Measurements from ENCODE around the gene TECPR1.
A peak's percentile ranks its signal among the peaks of the same experiment; 100 is the strongest.

The TECPR1 gene

DNA sequence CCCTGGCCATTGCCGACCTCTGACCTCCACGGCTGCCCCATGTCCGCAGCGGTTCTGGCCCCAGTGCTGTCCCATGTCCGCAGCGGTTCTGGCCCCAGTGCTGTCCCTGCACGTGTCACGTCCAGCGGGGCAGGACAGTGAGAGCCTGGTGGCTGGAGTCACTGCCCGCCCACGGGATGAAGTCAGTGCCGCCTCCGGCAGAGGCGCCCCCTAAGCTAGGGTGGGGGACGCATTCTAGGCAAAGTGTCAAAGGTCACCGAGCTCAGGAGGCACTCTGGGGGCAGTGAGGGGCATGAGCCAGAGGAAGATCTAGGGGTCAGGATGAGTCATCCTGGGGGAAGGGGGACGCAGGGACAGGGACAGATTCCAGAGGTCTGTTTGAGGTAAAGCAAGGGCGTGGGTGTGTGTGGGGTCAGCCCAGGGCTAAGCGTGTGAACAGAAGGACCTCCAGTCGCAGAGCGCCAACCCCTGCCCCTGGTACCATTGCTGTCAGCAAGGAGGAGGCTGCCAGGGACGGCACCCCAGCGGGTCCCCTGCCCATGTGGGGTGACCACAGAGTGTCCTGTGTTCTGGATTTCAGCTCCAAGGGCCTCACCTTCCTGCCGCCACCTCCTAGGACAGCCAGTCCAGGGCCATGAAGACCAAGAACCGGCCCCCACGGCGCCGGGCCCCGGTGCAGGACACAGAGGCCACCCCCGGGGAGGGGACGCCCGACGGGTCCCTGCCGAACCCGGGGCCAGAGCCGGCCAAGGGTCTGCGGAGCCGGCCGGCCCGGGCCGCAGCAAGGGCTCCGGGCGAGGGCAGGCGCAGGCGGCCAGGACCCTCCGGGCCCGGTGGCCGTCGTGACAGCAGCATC is 40.1 kb downstream of the TECPR1 start:
- DNase-seq (ENCODE audit: low read depth in 2 of 3, low spot score in 1 of 3): no peak

DNA sequence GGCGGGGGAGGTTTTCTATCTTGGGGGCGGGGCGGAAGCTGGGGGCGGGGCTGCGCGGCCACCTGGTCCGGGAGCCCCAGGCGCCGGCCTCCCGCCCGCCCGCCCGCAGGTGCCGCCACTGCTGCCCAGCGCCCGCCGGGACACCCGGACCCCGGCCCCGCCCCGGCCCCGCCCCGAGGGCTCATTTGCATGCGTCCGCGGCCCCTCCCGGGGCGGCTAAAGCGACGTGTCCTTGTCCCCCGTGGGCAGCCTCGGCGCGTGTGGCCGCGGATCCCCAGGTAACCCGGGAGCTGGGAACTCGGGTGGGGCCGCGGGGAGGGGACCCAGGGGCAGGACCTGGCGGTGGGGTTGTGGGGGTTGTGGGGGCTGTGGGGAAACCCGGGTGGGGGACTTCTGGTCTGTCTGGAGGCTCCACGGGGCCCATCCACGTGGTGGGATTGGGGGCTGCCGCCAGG is 40.8 kb downstream of the TECPR1 start, which contains the start of gene BHLHA15:
BHLHA15 (plus strand) TSS at position 219 of the 455 bp plus-strand sequence. CDS start 871 bp downstream, outside the sequence.
- no peak for DNase-seq (ENCODE audit: low read depth in 2 of 3, low spot score in 1 of 3)

DNA sequence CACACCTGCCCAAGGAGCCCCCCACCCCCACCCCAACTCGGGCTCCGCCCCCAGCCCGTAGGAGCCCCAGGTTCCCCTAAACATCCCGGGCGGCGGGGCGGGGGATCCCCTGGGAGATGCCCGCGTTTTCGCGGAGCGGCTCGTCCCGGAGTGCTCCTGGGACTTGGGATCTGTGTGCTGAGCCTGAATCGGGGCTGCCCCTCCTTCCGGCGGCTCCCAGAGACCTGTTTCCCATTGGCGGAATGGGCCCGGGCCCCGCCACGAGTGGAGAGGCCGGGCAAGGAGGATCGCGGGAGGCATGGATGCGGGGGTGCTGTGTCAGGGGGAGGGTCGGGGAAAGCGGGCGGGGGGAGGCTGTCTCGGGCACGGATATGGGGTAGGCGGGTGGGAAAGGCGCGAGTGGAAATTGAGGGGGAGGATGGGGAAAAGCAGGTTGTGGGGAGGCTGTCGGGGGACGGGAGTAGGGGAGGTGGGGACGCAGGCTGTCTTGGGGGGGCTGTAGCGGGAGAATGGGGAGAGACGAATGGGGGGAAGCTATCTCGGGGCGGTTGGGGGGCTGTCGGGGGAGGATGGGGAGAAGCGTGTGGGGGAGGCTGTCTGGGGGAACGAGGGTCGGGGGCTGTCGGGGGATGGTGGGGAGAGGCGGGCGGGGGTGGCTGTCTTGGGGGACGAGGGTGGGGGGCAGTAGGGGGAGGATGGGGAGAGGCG is 41.4 kb downstream of the TECPR1 start:
- no peak for DNase-seq (ENCODE audit: low read depth in 2 of 3, low spot score in 1 of 3)

DNA sequence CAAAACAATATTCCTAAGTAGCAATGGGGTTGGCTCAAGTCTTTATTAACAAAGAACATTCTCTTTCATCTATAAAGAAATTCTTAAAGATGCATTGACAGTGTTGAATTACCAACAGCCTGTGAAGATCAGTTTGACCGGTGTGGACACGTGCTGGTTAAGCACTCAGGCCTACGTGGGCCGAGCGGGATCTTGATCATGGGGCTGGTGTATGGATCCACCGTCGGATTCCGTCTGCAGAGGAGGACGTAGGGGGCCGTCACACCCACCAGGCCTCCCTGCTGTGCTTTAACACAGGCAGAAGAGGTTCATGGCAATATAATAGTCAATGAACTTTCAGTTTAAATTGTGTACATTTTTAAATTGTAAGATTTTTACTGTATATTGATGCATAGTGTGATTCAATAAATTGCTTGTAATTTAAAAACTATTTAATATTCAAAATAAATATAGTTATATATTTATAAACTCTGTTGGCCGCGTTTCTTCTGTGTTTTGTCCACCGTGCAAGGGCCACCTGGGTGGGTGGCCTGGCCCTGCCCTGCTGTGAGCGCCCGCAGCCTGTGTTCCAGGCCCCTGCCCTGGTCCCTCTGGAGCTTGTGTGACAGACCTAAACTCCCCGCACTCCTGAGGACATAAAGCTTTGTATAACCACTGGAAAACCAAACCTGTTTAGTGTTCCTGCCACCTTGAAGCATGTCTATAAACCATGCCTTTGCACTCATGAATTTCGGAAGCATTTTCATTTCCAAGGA is 42.7 kb downstream of the TECPR1 start:
- DNase-seq (ENCODE audit: low read depth in 2 of 3, low spot score in 1 of 3): no peak

DNA sequence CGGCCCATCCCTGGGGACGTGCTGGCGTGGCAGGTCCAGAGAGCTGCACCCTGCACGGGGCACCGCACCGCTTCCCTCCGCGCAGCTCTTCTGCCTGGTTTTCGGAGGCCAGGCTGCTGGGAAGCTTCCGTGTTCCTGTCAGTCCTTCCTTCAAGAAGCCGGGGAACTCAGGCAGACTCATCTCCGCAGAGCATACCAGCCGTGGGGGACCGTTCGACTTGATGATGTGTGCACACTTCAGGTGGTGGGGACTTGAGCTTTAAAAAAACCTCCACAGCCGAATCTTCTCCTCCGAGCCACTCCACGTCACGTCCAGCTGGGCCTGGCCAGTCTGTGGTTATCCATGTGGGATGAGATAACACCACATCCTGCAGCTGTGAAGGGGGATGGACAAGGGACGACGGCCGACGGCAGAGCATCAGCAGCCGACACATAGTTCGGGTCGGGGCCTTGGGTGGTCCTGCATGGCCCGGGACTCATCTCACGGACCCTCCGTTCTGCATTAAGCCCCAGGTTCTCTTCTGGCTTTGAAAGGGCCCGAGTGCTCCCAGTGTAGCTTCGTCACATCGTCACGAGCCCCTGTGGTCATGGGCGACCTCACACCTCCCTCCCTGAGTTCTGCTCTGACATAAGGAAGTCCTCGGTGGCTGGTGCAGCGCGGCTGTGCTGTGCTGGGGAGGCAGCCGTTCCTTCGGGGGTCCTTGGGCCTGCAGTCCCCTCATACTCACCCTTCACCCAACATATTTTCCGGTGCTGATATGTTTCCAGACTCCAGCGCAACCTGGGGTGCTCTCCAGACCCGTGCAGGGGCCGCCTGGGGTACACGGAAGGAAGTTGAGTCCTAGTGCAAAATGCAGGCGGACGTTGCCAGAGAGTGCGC is 45.3 kb downstream of the TECPR1 start:
- DNase-seq (ENCODE audit: low read depth in 2 of 3, low spot score in 1 of 3): no peak

DNA sequence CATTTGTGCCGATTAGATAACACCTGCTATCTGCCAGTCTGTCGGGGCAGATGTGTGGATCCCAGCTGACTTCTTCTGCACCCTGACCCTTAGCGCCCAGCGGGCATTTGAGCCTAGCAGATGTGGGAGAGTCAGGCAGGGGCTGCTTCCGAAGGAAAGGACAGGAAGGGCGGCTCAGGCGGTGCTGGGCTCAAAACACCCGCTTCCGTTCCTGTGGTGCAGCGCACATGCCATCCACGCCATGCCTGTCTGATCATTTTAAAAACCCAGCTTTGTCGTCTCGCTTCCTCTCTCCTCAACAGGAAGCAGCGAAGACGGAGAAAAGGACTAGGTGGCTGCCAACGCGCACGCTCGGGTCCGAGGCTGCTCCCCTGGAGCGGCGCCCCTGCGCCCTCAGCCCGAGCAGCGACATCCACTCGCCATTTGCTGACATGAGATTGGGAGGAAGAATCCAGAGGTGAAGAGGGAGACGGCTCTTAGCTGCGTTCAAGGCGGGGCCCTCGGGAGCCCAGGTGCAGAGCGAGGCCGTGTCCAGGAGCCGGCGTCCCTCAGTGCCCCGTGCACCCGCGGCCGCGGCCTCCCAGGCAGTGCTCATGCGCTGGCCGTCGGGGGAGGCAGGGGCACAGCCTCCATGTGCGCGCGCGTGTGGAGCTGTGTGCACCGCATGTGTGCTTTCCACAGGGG is 46.7 kb downstream of the TECPR1 start:
- no peak for DNase-seq (ENCODE audit: low read depth in 2 of 3, low spot score in 1 of 3)

DNA sequence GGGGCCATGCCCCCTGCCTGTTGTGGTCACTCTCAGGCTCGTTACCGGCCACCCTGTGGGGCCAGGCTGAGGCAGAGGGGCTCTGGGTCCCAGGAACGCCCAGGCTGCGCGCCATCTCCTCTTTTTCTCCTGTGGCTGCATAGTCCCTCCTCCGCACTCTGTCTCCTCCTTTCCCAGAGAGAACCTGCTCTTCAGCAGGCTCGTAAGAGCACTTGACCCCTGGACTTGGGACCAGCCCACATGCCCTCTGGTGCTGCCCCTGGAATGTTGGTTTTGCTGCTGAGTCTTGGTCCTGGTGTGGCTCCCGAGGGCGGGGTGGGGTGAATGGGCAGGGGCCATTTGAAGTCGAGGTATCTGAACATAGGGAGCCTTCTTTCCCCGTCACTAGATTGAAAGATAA is 47.4 kb downstream of the TECPR1 start:
- no peak for DNase-seq (ENCODE audit: low read depth in 2 of 3, low spot score in 1 of 3)

DNA sequence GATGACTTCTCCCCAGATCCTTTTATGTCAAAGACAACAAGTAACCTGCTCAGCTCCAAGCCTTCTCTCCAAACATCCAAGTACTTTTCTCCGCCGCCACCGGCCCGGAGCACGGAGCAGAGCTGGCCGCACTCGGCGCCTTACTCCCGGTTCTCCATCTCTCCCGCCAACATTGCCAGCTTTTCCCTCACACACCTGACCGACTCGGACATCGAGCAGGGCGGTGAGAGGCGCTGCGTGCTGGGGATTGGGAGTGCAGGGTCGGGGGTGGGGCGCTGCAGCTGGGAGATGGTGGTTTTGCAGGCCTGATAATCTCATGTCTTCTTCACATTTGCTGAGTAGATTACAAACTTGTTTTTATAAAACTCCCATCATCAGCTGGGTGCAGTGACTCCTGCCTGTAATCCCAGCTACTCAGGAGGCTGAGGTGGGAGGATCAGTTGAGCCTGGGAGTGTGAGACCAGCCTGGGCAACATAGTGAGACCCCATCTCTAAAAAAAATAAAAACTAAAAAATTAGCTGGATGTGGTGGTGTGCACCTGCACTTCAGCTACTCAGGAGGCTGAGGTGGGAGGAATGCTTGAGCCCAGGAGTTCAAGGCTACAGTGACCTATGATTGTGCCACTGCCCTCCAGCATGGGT is 47.9 kb downstream of the TECPR1 start:
- DNase-seq (ENCODE audit: low read depth in 2 of 3, low spot score in 1 of 3): no peak

DNA sequence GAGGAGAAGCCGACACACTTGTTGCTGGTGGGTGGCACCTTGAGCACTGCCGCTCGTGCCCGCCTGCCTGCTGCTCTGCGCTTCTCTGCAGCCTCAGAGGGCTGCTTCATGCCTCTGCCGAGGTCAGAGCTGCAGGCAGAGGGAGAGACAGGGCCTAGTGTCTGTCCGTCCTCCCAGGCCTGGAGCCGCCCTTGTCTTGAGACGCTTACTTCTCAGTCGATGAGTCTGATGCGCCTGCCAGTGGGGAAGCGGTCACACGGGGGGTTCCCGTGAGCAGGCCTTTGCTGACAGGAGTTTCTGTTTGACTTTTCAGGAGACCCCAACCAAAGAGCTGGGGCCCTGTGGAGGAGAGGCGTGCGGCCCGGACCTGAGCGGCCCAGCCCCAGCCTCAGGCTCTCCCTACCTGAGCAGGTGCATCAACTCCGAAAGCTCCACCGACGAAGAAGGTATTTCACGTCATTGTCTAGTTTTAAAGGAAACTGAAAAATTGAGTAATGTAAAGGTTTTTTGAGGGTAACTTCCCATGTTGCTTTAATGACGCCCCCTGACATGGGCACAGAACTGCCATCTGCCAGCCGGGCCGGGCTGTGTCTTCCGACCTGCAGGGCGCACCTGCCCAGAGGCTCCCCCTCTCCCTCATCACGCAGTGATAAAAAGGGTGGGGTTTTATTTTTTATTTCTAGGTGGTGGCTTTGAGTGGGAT is 48.6 kb downstream of the TECPR1 start:
- DNase-seq (ENCODE audit: low read depth in 2 of 3, low spot score in 1 of 3): no peak

DNA sequence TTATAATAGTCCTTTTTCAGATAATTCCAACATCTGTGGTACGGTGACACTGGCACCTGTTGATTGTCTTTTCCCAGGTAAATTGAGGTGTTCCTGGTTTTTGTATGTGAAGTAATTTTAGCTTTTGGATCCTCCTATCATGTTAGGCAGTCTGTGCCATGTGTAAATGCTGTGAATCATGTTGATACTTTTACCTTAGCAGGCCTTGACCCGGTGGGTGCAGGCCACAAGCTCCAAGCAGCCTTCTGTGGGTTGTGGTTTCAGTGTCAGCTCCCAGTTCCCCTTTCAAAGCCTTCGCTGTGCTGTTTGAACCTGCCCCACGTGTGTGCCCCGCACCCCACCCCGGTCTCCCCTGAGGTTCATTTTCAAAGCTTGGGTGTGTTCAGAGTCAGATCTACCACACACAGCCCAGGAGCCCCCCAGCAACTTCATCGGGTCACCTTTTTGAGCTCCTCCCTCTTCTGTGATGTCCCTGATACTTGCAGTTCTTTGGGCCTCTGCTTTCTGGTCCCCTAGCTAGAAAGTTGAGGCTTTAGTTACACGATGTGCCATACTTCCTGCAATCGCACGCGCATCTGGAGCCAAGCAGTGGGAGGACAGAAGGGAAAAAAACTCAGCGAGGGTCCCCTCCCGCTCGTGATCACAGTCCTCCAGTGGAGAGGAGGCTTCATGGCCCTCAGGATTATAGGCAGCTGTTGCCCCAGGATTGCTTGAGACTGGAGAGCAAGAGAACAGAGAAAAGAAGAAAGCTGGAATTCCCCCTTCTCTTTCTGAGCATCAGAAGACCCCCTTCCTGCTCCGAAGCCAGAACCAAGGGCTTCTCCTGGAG is 49.5 kb downstream of the TECPR1 start:
- DNase-seq (ENCODE audit: low read depth in 2 of 3, low spot score in 1 of 3): peak; percentile 59 to 66 (median 60)

DNA sequence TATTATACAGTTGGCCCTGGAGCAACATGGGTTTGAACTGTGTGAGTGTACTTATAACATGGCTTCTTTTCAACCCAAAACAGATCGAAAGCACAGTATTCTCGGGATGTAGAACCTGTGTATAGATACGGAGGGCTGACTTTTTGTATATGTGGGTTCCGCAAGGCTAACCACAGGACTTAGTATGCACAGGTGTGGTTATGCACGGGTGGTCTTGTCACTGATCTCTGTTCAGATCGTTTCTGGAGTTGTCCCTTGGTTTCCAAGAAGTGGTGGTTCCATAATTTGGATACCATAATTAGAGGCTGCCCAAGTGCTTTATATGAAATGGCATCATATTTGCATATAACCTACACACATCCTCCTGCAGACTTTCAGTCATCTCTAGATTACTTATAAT is 51.7 kb downstream of the TECPR1 start:
- no peak for DNase-seq (ENCODE audit: low read depth in 2 of 3, low spot score in 1 of 3)

DNA sequence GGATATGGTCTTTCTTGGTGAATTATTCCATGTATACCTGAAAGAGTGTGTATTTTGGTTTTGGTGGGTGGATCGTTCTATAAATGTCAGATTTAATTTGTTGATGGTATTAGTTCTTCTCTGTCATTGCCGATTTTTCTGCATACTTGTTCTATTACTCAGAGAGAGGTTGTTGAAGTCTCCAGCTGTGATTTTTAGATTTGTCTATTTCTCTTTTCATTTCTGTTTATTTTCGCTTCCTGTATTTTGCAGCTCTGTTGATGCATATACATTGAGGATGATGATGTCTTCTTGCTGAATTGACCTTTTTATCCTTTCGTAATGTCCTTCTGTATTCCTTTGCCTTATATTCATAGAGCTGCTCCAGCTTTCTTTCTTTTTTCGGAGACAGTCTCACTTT is 52.9 kb downstream of the TECPR1 start:
- DNase-seq (ENCODE audit: low read depth in 2 of 3, low spot score in 1 of 3): no peak

DNA sequence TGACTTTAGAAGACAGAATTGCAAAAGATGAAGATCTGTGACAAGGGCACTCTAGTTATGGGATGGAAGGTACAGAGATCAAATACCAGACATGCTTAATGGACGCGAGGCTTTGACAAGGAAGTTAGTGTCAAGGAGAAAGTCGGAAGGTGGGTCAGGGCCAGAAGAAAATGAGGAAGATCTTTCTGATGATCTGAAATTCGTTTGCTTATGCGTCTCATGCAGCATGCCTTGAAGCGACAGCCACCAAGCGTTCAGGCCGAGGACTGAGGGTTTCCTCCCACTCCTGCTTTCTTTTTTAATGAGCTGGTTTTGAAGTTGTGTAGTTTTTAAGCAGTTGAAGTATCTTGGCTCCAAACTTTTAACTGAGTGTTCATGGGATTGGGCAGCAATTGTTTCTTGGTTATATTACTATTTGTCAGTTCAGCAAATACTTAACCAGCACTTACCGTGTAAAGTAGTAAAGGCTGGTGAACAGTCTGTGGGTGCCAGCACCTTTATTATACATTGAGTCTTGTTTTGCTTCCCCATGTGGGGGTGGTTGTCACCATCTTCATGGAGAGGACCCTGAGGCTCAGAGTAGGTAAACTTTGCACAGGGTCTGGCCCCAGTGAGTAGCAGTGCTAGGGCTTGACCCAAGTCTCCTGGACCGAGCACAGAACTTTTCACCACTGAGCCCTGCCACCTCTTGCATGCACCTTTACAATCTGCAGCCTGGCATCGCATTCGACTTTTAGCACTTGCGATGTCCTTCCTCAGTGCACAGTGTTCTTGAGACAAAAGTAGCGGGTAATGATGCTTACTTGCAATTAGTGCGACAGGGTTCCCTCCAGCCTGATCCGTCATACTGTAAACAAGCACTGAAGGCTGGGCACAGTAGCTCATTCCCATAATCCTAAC is 55.1 kb downstream of the TECPR1 start:
- DNase-seq (ENCODE audit: low read depth in 2 of 3, low spot score in 1 of 3): no peak

DNA sequence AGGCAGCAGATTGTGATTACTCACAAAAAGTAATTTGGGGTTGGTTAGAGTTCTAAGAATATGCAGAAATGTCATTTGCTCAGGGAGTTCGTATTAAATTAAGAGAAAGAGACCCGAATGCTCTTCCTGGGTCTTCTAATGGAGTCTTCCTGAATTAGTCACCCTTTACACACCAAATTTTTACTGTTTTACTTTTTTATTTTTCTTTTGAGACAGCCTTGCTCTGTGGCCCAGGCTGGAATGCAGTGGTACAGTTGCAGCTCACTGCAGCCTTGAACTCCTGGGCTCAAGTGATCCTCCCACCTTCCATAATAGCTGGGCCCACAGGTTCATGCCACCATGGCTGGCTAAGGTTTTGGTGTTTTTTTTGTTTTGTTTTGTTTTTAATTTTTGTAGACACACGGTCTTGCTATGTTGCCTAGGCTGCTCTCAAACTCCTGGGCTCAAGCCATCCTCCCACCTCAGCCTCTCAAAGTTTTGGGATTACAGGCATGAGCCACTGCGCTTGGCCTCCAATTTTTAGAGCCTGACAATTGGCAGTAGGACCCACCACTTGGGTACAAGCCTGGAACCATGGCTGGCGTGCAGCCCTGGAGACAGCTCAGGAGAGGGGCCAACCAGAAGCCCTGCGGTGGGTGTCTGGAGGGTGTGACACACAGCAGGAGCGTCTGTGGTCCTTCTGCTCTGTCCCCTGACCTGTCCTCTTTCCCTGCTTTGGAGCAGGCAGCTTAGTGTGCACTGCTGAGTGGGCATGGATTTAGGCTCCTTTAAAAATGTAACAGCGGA is 57.2 kb downstream of the TECPR1 start:
- no peak for DNase-seq (ENCODE audit: low read depth in 2 of 3, low spot score in 1 of 3)

DNA sequence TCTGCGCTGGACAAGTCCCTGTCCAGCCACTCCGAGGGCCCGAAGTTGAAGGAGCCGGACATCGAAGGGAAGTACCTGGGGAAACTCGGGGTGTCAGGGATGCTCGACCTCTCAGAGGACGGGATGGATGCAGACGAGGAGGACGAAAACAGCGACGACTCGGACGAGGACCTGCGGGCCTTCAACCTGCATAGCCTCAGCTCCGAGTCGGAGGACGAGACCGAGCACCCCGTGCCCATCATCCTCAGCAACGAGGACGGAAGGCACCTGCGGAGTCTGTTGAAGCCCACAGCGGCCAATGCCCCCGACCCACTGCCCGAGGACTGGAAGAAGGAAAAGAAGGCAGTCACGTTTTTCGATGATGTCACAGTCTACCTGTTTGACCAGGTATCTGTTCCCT is 57.8 kb downstream of the TECPR1 start:
- DNase-seq (ENCODE audit: low read depth in 2 of 3, low spot score in 1 of 3): no peak

DNA sequence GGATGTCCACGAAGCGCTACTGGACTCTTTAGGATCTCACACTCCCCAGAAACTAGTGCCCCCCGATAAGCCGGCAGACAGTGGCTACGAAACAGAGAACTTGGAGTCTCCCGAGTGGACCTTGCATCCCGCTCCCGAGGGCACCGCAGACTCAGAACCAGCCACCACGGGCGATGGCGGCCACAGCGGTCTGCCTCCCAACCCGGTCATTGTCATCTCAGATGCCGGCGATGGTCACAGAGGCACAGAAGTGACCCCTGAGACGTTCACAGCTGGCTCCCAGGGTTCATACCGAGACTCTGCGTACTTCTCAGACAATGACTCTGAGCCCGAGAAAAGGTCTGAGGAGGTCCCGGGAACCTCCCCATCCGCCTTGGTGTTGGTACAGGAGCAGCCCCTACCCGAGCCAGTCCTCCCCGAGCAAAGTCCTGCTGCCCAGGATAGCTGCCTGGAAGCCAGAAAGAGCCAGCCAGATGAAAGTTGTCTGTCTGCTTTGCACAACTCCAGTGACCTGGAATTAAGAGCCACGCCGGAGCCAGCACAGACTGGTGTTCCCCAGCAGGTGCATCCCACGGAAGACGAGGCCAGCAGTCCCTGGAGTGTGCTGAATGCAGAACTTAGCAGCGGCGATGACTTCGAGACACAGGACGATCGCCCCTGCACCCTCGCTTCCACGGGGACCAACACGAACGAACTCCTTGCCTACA is 58.4 kb downstream of the TECPR1 start:
- DNase-seq (ENCODE audit: low read depth in 2 of 3, low spot score in 1 of 3): no peak

Measured in stimulated activated CD4-positive, alpha-beta T cell treated with anti-CD3 and anti-CD28 coated beads, Interleukin-12 subunit alpha, Interleukin-12 subunit beta, amount 100 ng/mL, for 48 hours (primary cell).